ENCODE results near the gene MYO1B.

GRCh38 chr2:191435141-191435540 is 189.9 kb downstream of the MYO1B start:
- TF ChIP-seq CTCF (conservative IDR thresholded peaks at IDR 0.05; ENCODE audit: low read depth, low read length) (no peak), EZH2 (IDR thresholded peaks at IDR 0.05; ENCODE audit: borderline replicate concordance, low read depth, low read length, poor library complexity, severe bottlenecking) (no peak)

Data from A673 (cell line).